PC-3 (cell line): ENCODE measurements around the gene CIDEB. TPM values are rescaled to one million over a fixed set of nuclear protein-coding genes. Genes with fewer than 3 reads are reported as not detected.

Source experiments
- ATAC-seq: fragments of 200-7000 bp; cut with Tn5 transposase; 2 replicates; pipeline ENCODE4 v1.9.1; 2020; ENCODE audit warnings: mild to moderate bottlenecking, moderate library complexity
- BruUV-seq: library from RNA; stranded (reverse); fragments of 400-500 nt; replicated peaks from 2 replicates; lab custom pipeline; 2021; lab: Mats Ljungman, UMichigan
- CTCF ChIA-PET: fragments of 300-600 bp; sonication (Branson Sonifier 250); formaldehyde crosslinking; loops from one replicate; lab custom pipeline; 2022; ENCODE audit warnings: antibody characterized with exemption; lab: Charles Lee
- POLR2A ChIA-PET: fragments of 300-600 bp; sonication (Branson Sonifier 250); formaldehyde crosslinking; loops from one replicate; lab custom pipeline; 2022; ENCODE audit warnings: antibody characterized with exemption; ENCODE audit not compliant: unreplicated experiment; lab: Charles Lee
- DNase-seq: peaks from one replicate; pipeline ENCODE4 v3.0.0-alpha.2; 2015
- H2AFZ ChIP-seq: fragments of 300-600 bp; sonication (generic); 2 replicates; pipeline ENCODE4 v1.6.0; 2016; ENCODE audit warnings: antibody characterized with exemption, low read length
- H3F3A ChIP-seq: fragments of 300-600 bp; sonication (generic); one replicate; pipeline ENCODE4 v1.6.0; 2017; ENCODE audit warnings: antibody characterized with exemption, low read length, control low read depth, mild to moderate bottlenecking; ENCODE audit not compliant: unreplicated experiment
- H3K27ac ChIP-seq: fragments of 300-600 bp; sonication (generic); 2 replicates; pipeline ENCODE4 v1.5.1; 2016; ENCODE audit warnings: mild to moderate bottlenecking, low read length
- H3K27me3 ChIP-seq: fragments of 300-600 bp; sonication (generic); 2 replicates; pipeline ENCODE4 v1.6.1; 2016; ENCODE audit warnings: low read length, mixed read lengths
- H3K36me3 ChIP-seq: fragments of 300-600 bp; sonication (generic); 2 replicates; pipeline ENCODE4 v1.6.1; 2016; ENCODE audit warnings: low read depth, mixed run types, low read length, mixed read lengths
- H3K4me1 ChIP-seq: fragments of 300-600 bp; sonication (generic); 2 replicates; pipeline ENCODE4 v1.5.1; 2016; ENCODE audit warnings: low read length; ENCODE audit not compliant: insufficient read depth
- H3K4me2 ChIP-seq: fragments of 300-600 bp; sonication (generic); 2 replicates; pipeline ENCODE4 v1.6.0; 2016; ENCODE audit warnings: low read length
- H3K4me3 ChIP-seq: fragments of 300-600 bp; sonication (generic); 2 replicates; pipeline ENCODE4 v1.5.1; 2016; ENCODE audit warnings: mild to moderate bottlenecking, low read length, mixed read lengths
- H3K79me2 ChIP-seq: fragments of 300-600 bp; sonication (generic); 2 replicates; pipeline ENCODE4 v1.6.1; 2017; ENCODE audit warnings: low read length, mixed read lengths
- H3K9ac ChIP-seq: fragments of 300-600 bp; sonication (generic); 2 replicates; pipeline ENCODE4 v1.6.0; 2016; ENCODE audit warnings: mild to moderate bottlenecking, low read length
- H3K9me2 ChIP-seq: fragments of 300-600 bp; sonication (generic); replicated peaks from 2 replicates; pipeline ENCODE4 v1.6.1; 2016; ENCODE audit warnings: mixed run types, low read length, mixed read lengths
- H3K9me3 ChIP-seq: fragments of 300-600 bp; sonication (generic); 2 replicates; pipeline ENCODE4 v1.6.1; 2016; ENCODE audit warnings: low read length, mixed read lengths
- H4K20me1 ChIP-seq: fragments of 300-600 bp; sonication (generic); 2 replicates; pipeline ENCODE4 v1.6.1; 2016; ENCODE audit warnings: low read length, mixed read lengths
- CTCF ChIP-seq: fragments of 300-600 bp; sonication (generic); conservative IDR thresholded peaks from 2 replicates; pipeline ENCODE4 v1.5.1; 2017; ENCODE audit warnings: antibody characterized with exemption, low read depth, mild to moderate bottlenecking, low read length
- EZH2 ChIP-seq: fragments of 300-600 bp; sonication (generic); IDR thresholded peaks from one replicate; pipeline ENCODE4 v1.6.1; 2017; ENCODE audit warnings: antibody characterized with exemption, mild to moderate bottlenecking, low read length; ENCODE audit not compliant: unreplicated experiment
- EZH2phosphoT487 ChIP-seq: fragments of 300-600 bp; sonication (generic); IDR thresholded peaks from 2 replicates; pipeline ENCODE4 v1.6.1; 2018; ENCODE audit warnings: mild to moderate bottlenecking, antibody characterized with exemption, low read length, borderline replicate concordance
- intact Hi-C: fragments of 100-400 bp; cut with micrococcal nuclease; formaldehyde crosslinking; loops from 2 replicates; pipeline ENCODE4 v1.9.0; 2023
- total RNA-seq: library from RNA; depleted of rRNA; stranded (reverse); fragments of >200 nt; gene quantifications from 2 replicates; pipeline ENCODE4 v1.2.3, GENCODE V29; 2014

CIDEB gene
- total RNA-seq, 1 experiment from 2014 or later, result not detected

GRCh38 chr14:24279301-24280186 lies 28.2 kb downstream of the CIDEB start:
- H3K9me3 ChIP-seq, result no peaks in the 10 kb centered on the region
- no peak overlapping the region for H3K4me2 ChIP-seq
- H3K27me3 ChIP-seq, result no peaks in the 10 kb centered on the region
- no peaks in the 10 kb centered on the region for H4K20me1 ChIP-seq
- no TSS peak for BruUV-seq
- POLR2A ChIA-PET, result interaction anchor here (0.7 kb wide), 1 partner anchor 8 kb away, joined by 3 read pairs; the partner anchor contains the start of gene RABGGTA
- no peak for TF ChIP-seq EZH2
- no peak for TF ChIP-seq EZH2phosphoT487
- peak; percentile 56; the same call in 1 of the 2 replicates for TF ChIP-seq CTCF
- CTCF ChIA-PET, result interaction anchor here (0.7 to 1.0 kb wide), 2 partner anchors 17 to 18 kb away, joined by 3 read pairs; no protein-coding TSS in a partner anchor
- no peak overlapping the region for H2AFZ ChIP-seq
- no peaks in the 10 kb centered on the region for H3K9me2 ChIP-seq
- DNase-seq, result peak; percentile 56
- H3K4me3 ChIP-seq, result no peak overlapping the region
- H3K79me2 ChIP-seq, result no peaks in the 10 kb centered on the region
- H3K9ac ChIP-seq, result no peak overlapping the region
- no peaks in the 10 kb centered on the region for H3K36me3 ChIP-seq
- ATAC-seq, result no peak
- peaks cover 7% of the 10 kb centered on the region for H3K4me1 ChIP-seq
- intact Hi-C loops, result no loop called here
- H3F3A ChIP-seq, result no peaks in the 10 kb centered on the region
- H3K27ac ChIP-seq, result no peak overlapping the region

DNA sequence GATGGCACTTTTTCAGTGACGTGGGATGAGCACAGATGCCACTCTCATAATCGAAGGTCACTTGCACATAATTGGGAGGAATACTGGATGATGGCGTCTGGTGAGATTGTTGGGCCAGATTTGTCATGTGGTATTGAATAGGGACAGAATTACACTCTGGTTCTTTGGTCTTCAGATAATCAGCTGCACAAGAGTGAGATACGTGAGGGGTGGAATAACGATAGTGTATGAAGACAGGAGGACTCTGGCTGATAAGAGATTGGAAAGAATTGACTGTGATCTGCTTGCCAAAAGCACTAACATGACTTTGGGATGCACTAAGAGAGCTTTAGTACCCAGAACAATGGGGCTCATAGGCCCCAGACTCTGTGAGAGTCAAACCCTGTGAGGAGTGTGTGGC lies 29.4 kb downstream of the CIDEB start:
- DNase-seq, result no peak
- no peak overlapping the region for H3K4me3 ChIP-seq
- TF ChIP-seq EZH2phosphoT487, result no peak
- TF ChIP-seq EZH2, result no peak
- TF ChIP-seq CTCF, result no peak
- H3K27me3 ChIP-seq, result no peaks in the 10 kb centered on the region
- no peak for ATAC-seq
- intact Hi-C loops, result no loop called here
- CTCF ChIA-PET, result no interaction called here
- no peaks in the 10 kb centered on the region for H3K9me3 ChIP-seq
- H3F3A ChIP-seq, result no peaks in the 10 kb centered on the region
- no peaks in the 10 kb centered on the region for H3K79me2 ChIP-seq
- H2AFZ ChIP-seq, result no peak overlapping the region
- no peaks in the 10 kb centered on the region for H4K20me1 ChIP-seq
- no peak overlapping the region for H3K4me2 ChIP-seq
- H3K4me1 ChIP-seq, result peaks cover 16% of the 10 kb centered on the region
- POLR2A ChIA-PET, result no interaction called here
- BruUV-seq, result no TSS peak
- H3K9ac ChIP-seq, result no peak overlapping the region
- H3K9me2 ChIP-seq, result no peaks in the 10 kb centered on the region
- no peaks in the 10 kb centered on the region for H3K36me3 ChIP-seq
- H3K27ac ChIP-seq, result no peak overlapping the region
